Measurements from ENCODE around the gene ERMAP.
"Not testable (repeated sequence)": the region's sequence is repeated elsewhere in the genome, so short reads cannot be mapped to it uniquely, and the experiment has no call there.

The ERMAP gene

GRCh38 chr1:42801832-42802473 is 15.0 kb upstream of the ERMAP start:
- peak; percentile 54 for DNase-seq (ENCODE audit: low read depth)
- no peak overlapping the region for H3K4me3 ChIP-seq (ENCODE audit: control insufficient read depth, low read depth, low read length)
- TF ChIP-seq, protein P1, sequence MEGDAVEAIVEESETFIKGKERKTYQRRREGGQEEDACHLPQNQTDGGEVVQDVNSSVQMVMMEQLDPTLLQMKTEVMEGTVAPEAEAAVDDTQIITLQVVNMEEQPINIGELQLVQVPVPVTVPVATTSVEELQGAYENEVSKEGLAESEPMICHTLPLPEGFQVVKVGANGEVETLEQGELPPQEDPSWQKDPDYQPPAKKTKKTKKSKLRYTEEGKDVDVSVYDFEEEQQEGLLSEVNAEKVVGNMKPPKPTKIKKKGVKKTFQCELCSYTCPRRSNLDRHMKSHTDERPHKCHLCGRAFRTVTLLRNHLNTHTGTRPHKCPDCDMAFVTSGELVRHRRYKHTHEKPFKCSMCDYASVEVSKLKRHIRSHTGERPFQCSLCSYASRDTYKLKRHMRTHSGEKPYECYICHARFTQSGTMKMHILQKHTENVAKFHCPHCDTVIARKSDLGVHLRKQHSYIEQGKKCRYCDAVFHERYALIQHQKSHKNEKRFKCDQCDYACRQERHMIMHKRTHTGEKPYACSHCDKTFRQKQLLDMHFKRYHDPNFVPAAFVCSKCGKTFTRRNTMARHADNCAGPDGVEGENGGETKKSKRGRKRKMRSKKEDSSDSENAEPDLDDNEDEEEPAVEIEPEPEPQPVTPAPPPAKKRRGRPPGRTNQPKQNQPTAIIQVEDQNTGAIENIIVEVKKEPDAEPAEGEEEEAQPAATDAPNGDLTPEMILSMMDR (conservative IDR thresholded peaks at IDR 0.05; ENCODE audit: control insufficient read depth, insufficient read depth, low read depth, low read length), result no peak

- TF ChIP-seq, protein P1 (conservative IDR thresholded peaks at IDR 0.05; ENCODE audit: control insufficient read depth, insufficient read depth, low read depth, low read length), result no peak
- DNase-seq (ENCODE audit: low read depth), result no peak
- H3K4me3 ChIP-seq (ENCODE audit: control insufficient read depth, low read depth, low read length), result no peak overlapping the region
Observed at GRCh38 chr1:42806171-42806570, 10.8 kb upstream of the ERMAP start.

DNA sequence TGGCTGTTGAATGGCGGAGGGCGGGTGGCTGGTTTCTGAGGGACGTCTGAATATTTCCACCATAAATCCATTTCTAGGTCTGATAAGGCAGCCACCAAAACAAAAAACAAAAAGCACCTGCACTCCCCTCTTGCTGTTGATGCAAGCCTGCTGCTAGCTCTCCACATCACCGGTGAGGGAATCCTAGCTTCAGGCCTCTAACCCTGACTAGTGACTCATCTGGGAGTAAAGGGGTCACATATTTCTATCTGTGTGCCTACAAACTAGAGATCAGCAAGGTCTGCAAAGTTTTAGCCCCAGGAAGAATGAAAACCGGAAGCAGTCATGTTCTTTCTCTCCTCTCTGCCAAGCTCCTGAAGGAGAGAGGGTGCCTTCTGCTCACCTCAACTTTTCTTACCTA is 10.3 kb upstream of the ERMAP start:
- no peak overlapping the region for H3K4me3 ChIP-seq (ENCODE audit: control insufficient read depth, low read depth, low read length)
- no peak for DNase-seq (ENCODE audit: low read depth)
- TF ChIP-seq, protein P1 (conservative IDR thresholded peaks at IDR 0.05; ENCODE audit: control insufficient read depth, insufficient read depth, low read depth, low read length), result no peak

- no peak overlapping the region for H3K4me3 ChIP-seq (ENCODE audit: control insufficient read depth, low read depth, low read length)
- no peak for DNase-seq (ENCODE audit: low read depth)
- TF ChIP-seq, protein P1 (conservative IDR thresholded peaks at IDR 0.05; ENCODE audit: control insufficient read depth, insufficient read depth, low read depth, low read length), result no peak
Observed at GRCh38 chr1:42807056-42807668, 9.8 kb upstream of the ERMAP start.

GRCh38 chr1:42814815-42815214 is 2.1 kb upstream of the ERMAP start:
- not testable (repeated sequence) for DNase-seq (ENCODE audit: low read depth)

DNA sequence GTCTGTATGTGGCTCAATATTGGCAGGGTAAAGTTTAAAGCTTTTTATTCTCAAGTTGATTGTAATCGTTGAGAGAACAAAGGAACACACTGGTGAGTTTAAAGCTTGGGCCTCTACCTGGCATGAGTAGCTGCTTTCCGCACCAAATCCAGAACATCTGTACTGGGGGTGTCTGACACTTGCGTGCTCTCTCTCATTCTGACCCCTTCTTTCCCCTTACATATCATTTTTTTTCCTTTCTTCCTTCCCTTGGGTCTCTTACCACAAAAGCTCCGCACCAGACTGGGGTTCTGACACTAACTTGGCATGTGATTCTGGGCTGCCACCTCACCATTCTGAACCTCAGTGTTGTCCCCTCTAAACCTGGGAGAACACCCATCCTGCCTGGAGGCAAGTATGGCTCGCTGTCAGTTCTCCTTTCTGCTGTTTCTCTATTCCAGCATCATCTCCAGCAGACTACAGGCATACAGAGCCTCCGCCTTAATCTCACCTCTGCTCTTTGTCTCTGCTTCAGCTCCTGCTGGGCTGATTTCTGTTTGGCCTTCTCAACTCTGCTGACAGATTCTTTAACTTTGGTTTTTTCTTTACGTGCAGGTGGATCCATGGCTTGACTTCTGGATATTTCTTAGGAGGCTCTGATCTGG is 859 bp upstream of the ERMAP start:
- DNase-seq (ENCODE audit: low read depth), result peak; percentile 14
- H3K4me3 ChIP-seq (ENCODE audit: control insufficient read depth, low read depth, low read length), result peak overlapping the region; percentile 60
- TF ChIP-seq, protein P1 (conservative IDR thresholded peaks at IDR 0.05; ENCODE audit: control insufficient read depth, insufficient read depth, low read depth, low read length), result no peak

More at GRCh38 chr1:42814815-42815214, 2.1 kb upstream of the ERMAP start:
- H3K4me3 ChIP-seq (ENCODE audit: control insufficient read depth, low read depth, low read length), result not testable (repeated sequence)

DNA sequence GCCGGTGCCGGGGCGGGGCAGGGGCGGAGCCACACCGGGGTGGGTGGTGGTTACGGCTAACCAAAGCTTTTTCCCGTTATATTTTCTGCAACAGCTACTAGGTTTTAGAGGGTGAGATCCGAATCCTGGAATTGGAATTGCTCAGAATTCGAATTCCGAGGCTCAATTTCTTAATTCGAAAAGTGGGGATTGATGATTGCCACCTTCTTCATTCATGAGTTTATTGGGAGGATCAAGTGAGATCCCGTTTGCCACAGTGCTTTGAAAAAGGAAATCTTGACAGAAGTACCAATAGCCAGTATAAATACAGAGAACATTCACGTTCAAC is 482 bp downstream of the ERMAP start:
- TF ChIP-seq, protein P1 (conservative IDR thresholded peaks at IDR 0.05; ENCODE audit: control insufficient read depth, insufficient read depth, low read depth, low read length), result no peak
- DNase-seq (ENCODE audit: low read depth), result no peak
- H3K4me3 ChIP-seq (ENCODE audit: control insufficient read depth, low read depth, low read length), result peak overlapping the region; percentile 61
